HG02610 (cell line): Measurements from ENCODE around the gene RTP5.
A peak's percentile ranks its signal among the peaks of the same experiment; 100 is the strongest.
"Not testable (repeated sequence)": the region's sequence is repeated elsewhere in the genome, so short reads cannot be mapped to it uniquely, and the experiment has no call there.

Experiments
- ATAC-seq: cut with Tn5 transposase; IDR thresholded peaks from one replicate; pipeline ENCODE4 v1.9.1; 2021; ENCODE audit warnings: mild to moderate bottlenecking, moderate library complexity; ENCODE audit not compliant: unreplicated experiment

The RTP5 gene

GRCh38 chr2:241870081-241870541 is 582 bp downstream of the RTP5 start:
- no peak for ATAC-seq

- ATAC-seq = no peak
Observed at GRCh38 chr2:241870611-241871537, 1.3 kb downstream of the RTP5 start.

- ATAC-seq = no peak
Observed at GRCh38 chr2:241871538-241872312, 2.2 kb downstream of the RTP5 start.

- ATAC-seq = no peak
Observed at GRCh38 chr2:241872313-241872642, 2.7 kb downstream of the RTP5 start.

- ATAC-seq = no peak
Observed at GRCh38 chr2:241873081-241873802, 3.7 kb downstream of the RTP5 start.

- no peak for ATAC-seq
Observed at GRCh38 chr2:241873803-241874110, 4.2 kb downstream of the RTP5 start.

GRCh38 chr2:241874277-241874925 is 4.9 kb downstream of the RTP5 start:
- ATAC-seq = no peak

- ATAC-seq = not testable (repeated sequence)
Observed at GRCh38 chr2:241875754-241876527, 6.4 kb downstream of the RTP5 start.

- no peak for ATAC-seq
Observed at GRCh38 chr2:241876528-241877196, 7.1 kb downstream of the RTP5 start.

- no peak for ATAC-seq
Observed at GRCh38 chr2:241877197-241877685, 7.7 kb downstream of the RTP5 start.

GRCh38 chr2:241877989-241878970 is 8.8 kb downstream of the RTP5 start:
- no peak for ATAC-seq

GRCh38 chr2:241879326-241879725 is 9.8 kb downstream of the RTP5 start:
- no peak for ATAC-seq

- no peak for ATAC-seq
Observed at GRCh38 chr2:241880311-241881073, 11.0 kb downstream of the RTP5 start.

GRCh38 chr2:241882091-241882625 is 12.6 kb downstream of the RTP5 start:
- peak; percentile 48 for ATAC-seq

- ATAC-seq = no peak
Observed at GRCh38 chr2:241884951-241885290, 15.4 kb downstream of the RTP5 start.

- no peak for ATAC-seq
Observed at GRCh38 chr2:241885291-241885945, 15.9 kb downstream of the RTP5 start.
